ENCODE results near the gene TTLL12.

- TF ChIP-seq CTCF (IDR thresholded peaks at IDR 0.05) (no peak), POLR2A (IDR thresholded peaks at IDR 0.05) (no peak)
Observed at GRCh38 chr22:43168471-43169309, 18.2 kb downstream of the TTLL12 start.
